ENCODE measurements around the gene FUT8.

The FUT8 gene

DNA sequence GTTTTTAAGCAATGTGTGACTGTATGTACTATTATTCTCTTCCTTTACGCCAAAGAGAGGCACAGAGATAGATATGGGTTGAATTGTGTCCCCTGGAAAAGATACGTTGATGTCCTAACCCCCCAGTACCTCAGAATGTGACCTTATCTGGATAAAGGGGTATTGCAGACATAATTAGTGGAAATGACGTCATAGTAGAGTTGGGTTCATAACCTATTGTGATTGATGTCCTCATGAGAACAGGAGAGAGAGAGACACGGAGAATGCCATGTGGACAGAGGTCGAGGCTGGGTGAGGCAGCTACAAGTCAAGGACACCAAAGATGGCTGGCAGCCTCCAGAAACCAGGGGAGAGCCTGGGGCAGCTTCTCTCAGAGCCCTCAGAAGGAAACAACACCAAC lies 376.3 kb downstream of the FUT8 start:
- no peaks in the 10 kb centered on the region for H3K27me3 ChIP-seq (ENCODE audit: insufficient read depth, poor library complexity, severe bottlenecking)
- no peaks in the 10 kb centered on the region for H3K4me1 ChIP-seq (ENCODE audit: insufficient read depth, poor library complexity, severe bottlenecking)
- no peaks in the 10 kb centered on the region for H3K36me3 ChIP-seq (ENCODE audit: low read depth)
- no peaks in the 10 kb centered on the region for H3K9me3 ChIP-seq (ENCODE audit: severe bottlenecking)
- no peak overlapping the region for H3K4me3 ChIP-seq (ENCODE audit: severe bottlenecking)
- TF ChIP-seq, protein P1, sequence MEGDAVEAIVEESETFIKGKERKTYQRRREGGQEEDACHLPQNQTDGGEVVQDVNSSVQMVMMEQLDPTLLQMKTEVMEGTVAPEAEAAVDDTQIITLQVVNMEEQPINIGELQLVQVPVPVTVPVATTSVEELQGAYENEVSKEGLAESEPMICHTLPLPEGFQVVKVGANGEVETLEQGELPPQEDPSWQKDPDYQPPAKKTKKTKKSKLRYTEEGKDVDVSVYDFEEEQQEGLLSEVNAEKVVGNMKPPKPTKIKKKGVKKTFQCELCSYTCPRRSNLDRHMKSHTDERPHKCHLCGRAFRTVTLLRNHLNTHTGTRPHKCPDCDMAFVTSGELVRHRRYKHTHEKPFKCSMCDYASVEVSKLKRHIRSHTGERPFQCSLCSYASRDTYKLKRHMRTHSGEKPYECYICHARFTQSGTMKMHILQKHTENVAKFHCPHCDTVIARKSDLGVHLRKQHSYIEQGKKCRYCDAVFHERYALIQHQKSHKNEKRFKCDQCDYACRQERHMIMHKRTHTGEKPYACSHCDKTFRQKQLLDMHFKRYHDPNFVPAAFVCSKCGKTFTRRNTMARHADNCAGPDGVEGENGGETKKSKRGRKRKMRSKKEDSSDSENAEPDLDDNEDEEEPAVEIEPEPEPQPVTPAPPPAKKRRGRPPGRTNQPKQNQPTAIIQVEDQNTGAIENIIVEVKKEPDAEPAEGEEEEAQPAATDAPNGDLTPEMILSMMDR (IDR thresholded peaks at IDR 0.05; ENCODE audit: poor library complexity, severe bottlenecking): no peak
- ATAC-seq (ENCODE audit: low read depth) (no peak), DNase-seq (ENCODE audit: low spot score) (no peak)
- H3K27ac ChIP-seq (ENCODE audit: poor library complexity, severe bottlenecking): no peak overlapping the region

DNA sequence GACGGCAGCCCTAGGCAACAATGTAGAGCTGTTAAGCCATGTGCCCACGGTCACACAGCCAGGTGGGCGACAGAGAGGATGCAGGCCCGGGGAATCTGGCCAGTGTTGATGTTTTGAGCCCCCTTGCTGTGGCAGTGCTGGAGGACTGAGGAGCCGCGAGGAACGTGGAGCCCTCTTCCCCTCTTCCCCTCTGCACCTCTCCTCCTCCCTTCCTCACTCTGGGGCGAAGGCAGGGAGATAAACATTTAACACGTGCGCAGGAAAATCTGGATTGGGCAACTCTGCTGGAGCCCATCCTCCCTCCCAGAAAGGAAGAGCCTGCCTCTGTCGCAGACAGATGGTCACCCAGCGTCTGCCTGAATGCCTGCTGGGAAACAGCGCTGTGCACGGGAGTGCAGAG lies 376.8 kb downstream of the FUT8 start:
- Histone ChIP-seq H3K36me3 (ENCODE audit: low read depth) (no peaks in the 10 kb centered on the region), H3K9me3 (ENCODE audit: severe bottlenecking) (no peaks in the 10 kb centered on the region), H3K4me1 (ENCODE audit: insufficient read depth, poor library complexity, severe bottlenecking) (no peaks in the 10 kb centered on the region), H3K27ac (ENCODE audit: poor library complexity, severe bottlenecking) (no peak overlapping the region), H3K27me3 (ENCODE audit: insufficient read depth, poor library complexity, severe bottlenecking) (no peaks in the 10 kb centered on the region), H3K4me3 (ENCODE audit: severe bottlenecking) (no peak overlapping the region)
- TF ChIP-seq, protein P1 (IDR thresholded peaks at IDR 0.05; ENCODE audit: poor library complexity, severe bottlenecking): no peak
- no peak for DNase-seq (ENCODE audit: low spot score)
- ATAC-seq (ENCODE audit: low read depth): no peak

DNA sequence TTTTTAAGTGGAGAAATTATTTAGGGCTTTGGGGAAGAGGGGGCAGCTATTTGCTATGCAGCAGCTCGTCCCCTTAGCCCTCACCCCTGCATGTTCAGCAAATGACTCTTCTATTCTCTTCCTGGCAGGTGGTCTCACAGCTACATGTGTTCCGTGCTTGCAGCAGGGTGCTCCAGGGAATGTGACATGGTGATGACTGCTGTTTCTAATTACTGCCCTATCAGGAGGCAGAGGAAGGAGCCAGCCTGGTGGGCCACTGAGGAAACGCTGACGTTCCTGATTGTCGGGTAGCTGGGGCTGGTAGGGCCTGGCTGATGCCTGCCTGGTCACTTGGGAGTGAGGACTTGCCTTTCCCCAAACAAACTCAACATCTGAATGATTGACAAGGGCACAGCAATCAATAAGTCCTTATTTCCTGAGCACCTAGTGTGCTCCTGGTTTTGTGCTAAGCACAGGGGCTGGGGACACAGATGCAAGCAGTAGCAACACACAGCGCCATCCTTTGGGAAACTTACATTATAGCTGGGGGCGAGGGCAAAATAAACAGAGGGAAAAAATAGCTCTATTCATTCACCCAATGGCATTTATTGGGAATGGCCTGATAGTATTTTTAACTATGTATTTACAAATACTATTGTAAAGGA lies 377.8 kb downstream of the FUT8 start:
- Histone ChIP-seq H3K4me3 (ENCODE audit: severe bottlenecking) (no peak overlapping the region), H3K27ac (ENCODE audit: poor library complexity, severe bottlenecking) (no peak overlapping the region), H3K36me3 (ENCODE audit: low read depth) (no peaks in the 10 kb centered on the region), H3K4me1 (ENCODE audit: insufficient read depth, poor library complexity, severe bottlenecking) (no peaks in the 10 kb centered on the region), H3K27me3 (ENCODE audit: insufficient read depth, poor library complexity, severe bottlenecking) (no peaks in the 10 kb centered on the region), H3K9me3 (ENCODE audit: severe bottlenecking) (no peaks in the 10 kb centered on the region)
- ATAC-seq (ENCODE audit: low read depth): no peak
- TF ChIP-seq, protein P1 (IDR thresholded peaks at IDR 0.05; ENCODE audit: poor library complexity, severe bottlenecking): no peak
- DNase-seq (ENCODE audit: low spot score): no peak

DNA sequence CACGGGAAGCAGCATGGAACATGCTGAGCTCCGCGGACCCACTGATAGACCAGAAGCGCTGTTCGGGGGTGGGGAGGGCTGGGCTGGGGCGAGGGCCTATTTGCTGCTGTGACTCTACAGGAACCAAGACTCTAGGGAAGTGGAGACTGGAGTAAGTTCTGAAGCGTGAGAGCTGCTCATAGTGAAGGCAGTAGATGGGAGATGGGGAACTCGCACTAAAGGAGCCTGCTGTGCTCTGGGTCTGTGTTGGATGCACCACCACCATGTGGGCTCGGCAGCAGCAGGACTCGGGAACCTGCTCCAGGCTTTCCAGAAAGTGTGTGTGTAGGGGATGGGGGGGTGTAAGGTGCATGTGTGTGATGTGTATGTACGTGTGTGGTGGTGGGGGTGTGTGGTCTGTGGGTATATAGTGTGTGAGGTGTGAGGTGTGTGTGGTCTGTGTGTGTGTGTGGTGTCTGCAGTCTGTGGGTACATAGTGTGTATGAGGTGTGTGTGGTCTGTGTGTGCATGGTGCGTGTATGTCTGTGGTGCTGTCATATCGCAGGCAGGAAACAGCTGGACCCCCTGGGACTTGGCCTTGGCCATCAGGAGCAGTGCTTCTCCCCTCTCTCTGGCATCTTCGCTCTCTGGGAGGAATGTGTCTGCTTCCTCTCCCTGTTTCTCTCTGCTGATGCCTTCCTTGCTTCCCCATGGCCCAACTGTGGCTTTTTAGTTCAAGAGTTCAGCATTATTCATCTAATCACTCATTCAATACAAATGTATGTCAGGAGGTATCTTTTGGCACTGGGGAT lies 378.9 kb downstream of the FUT8 start:
- TF ChIP-seq, protein P1 (IDR thresholded peaks at IDR 0.05; ENCODE audit: poor library complexity, severe bottlenecking): no peak
- no peaks in the 10 kb centered on the region for H3K9me3 ChIP-seq (ENCODE audit: severe bottlenecking)
- ATAC-seq (ENCODE audit: low read depth): peak; percentile 60
- H3K27ac ChIP-seq (ENCODE audit: poor library complexity, severe bottlenecking): no peak overlapping the region
- no peaks in the 10 kb centered on the region for H3K27me3 ChIP-seq (ENCODE audit: insufficient read depth, poor library complexity, severe bottlenecking)
- no peaks in the 10 kb centered on the region for H3K4me1 ChIP-seq (ENCODE audit: insufficient read depth, poor library complexity, severe bottlenecking)
- no peaks in the 10 kb centered on the region for H3K36me3 ChIP-seq (ENCODE audit: low read depth)
- no peak overlapping the region for H3K4me3 ChIP-seq (ENCODE audit: severe bottlenecking)
- no peak for DNase-seq (ENCODE audit: low spot score)

All from RWPE2 (cell line).